Measurements from ENCODE around the gene FTCD. TPM values are rescaled to one million over a fixed set of nuclear protein-coding genes. Genes with fewer than 3 reads are reported as not detected.
"Not testable (repeated sequence)": the region's sequence is repeated elsewhere in the genome, so short reads cannot be mapped to it uniquely, and the experiment has no call there.

FTCD gene
- total RNA-seq, 4 donors from 2014 or later = not detected

DNA sequence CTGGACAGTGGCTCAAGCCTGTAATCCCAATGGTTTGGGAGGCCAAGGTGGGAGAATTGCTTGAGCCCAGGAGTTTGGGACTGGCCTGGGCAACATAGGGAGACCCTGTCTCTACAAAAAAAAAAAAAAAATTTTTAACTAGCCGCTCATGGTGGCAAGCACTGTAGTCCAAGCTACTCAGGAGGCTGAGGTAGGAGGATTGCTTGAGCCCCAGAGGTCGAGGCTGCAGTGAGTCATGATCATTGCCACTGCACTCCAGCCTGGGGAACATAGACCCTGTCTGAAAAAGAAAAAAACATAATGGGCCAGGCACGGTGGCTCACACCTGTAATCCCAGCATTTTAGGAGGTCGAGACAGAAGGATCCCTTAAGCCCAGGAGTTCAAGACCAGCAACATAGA lies 23.6 kb upstream of the FTCD start:
- Histone ChIP-seq H3K36me3 (no peaks in the 10 kb centered on the region), H3K27me3 (no peaks in the 10 kb centered on the region), H3K4me1 (peaks cover 9% of the 10 kb centered on the region), H3K4me3 (no peak overlapping the region), H3K9me3 (no peaks in the 10 kb centered on the region), H3K27ac (no peak overlapping the region)
- DNase-seq (ENCODE audit: low spot score in 2 of 2) = peak in 1 of 2 donors; percentile 38
- TF ChIP-seq, protein P1, sequence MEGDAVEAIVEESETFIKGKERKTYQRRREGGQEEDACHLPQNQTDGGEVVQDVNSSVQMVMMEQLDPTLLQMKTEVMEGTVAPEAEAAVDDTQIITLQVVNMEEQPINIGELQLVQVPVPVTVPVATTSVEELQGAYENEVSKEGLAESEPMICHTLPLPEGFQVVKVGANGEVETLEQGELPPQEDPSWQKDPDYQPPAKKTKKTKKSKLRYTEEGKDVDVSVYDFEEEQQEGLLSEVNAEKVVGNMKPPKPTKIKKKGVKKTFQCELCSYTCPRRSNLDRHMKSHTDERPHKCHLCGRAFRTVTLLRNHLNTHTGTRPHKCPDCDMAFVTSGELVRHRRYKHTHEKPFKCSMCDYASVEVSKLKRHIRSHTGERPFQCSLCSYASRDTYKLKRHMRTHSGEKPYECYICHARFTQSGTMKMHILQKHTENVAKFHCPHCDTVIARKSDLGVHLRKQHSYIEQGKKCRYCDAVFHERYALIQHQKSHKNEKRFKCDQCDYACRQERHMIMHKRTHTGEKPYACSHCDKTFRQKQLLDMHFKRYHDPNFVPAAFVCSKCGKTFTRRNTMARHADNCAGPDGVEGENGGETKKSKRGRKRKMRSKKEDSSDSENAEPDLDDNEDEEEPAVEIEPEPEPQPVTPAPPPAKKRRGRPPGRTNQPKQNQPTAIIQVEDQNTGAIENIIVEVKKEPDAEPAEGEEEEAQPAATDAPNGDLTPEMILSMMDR (IDR thresholded peaks at IDR 0.05) = no peak
- TF ChIP-seq POLR2AphosphoS5 (IDR thresholded peaks at IDR 0.05) = no peak
- 94% methylated on average over 4 of the region's 4 CpGs for WGBS

DNA sequence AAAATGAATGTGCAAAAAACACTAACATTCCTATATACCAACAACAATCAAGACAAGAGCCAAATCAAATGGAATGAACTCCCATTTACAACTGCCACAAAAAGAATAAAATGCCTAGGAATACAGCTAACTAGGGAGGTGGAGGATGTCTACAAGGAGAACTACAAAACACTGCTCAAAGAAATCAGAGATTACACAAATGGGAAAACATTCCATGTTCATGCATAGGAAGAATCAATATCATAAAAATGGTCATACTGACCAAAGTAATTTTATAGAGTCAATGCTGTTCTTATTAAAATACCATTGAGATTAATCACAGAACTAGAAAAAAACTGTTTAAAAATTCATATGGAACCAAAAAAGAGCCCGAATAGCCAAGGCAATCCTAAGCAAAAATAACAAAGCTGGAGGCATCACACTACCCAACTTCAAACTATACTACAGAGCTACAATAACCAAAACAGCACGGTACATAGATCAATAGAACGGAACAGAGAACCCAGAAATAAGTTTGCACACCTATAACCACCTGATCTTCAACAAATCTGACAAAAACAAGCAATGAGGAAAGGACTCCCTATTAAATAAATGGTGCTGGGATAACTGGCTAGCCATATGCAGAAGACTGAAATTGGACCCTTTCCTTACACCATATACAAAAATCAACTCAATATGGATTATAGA lies 21.2 kb upstream of the FTCD start:
- DNase-seq (ENCODE audit: low spot score in 2 of 2) = not testable (repeated sequence)

DNA sequence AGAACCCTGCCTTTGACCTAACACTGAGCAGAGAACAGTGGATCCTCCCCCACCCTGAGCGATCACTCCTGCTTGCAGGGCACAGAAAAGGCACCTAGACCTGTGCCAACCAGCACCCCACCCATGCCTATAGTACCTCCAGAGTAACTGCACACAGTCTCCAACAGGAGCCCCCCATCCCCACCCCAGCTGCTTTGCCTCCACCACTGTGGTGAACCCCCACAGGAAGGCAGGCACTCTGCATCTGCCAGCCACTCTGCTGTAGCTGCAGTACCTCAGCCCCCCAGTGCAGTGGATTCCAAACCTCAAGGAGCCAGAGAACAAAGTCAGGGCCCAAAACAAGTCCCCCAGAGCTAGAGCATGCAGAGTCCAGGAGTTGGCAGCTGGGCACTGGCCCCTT lies 18.2 kb upstream of the FTCD start:
- H3K4me3 ChIP-seq = no peak overlapping the region
- no peaks in the 10 kb centered on the region for H3K9me3 ChIP-seq
- no peaks in the 10 kb centered on the region for H3K27me3 ChIP-seq
- no peak overlapping the region for H3K27ac ChIP-seq
- WGBS = no CpG with 5 or more reads among the region's 1 CpG
- peak; percentile 51 to 57 for DNase-seq (ENCODE audit: low spot score in 2 of 2)
- TF ChIP-seq EP300 (IDR thresholded peaks at IDR 0.05) (no peak), POLR2AphosphoS5 (IDR thresholded peaks at IDR 0.05) (no peak), POLR2A (IDR thresholded peaks at IDR 0.05) (no peak)
- TF ChIP-seq, protein P1 (IDR thresholded peaks at IDR 0.05) = no peak
- no peaks in the 10 kb centered on the region for H3K36me3 ChIP-seq
- H3K4me1 ChIP-seq = no peaks in the 10 kb centered on the region

More for the DNA sequence above, 21.2 kb upstream of the FTCD start:
- H3K27me3 ChIP-seq, H3K27ac ChIP-seq, H3K4me1 ChIP-seq, H3K4me3 ChIP-seq, H3K9me3 ChIP-seq, H3K36me3 ChIP-seq: not testable (repeated sequence)
- WGBS = 87% methylated on average over 3 of the region's 3 CpGs

DNA sequence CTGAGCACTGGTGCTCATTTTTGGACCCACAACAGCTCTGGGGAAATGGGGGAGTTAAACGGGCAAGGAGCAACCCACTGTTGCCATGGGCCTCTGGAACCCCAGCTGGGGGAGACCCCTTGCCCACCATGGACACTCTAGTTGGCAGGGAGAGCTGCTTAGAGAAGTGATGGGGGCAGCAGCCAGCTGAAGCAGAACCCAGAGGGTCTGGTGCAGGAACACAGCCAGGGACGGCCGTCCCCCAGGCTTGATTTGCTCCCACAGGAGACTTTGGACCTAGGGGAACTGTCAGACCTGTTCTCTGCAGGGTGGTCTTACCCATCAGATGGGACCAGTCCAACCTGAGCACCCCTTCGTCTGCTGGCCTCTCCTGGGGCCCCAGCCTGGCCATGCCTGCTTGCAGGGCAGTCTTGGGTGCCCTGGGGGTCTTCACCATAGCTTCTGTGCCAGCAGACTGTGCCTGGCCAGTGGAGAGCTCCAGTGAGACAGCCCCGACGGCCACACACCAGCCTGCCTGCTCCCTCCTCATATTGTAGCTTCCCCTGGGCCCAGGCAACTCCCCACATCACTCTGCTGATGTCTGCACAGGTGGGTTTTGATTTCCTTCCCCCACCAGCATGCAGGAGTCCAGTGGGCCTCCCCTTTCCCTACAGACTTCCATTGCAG lies 17.6 kb upstream of the FTCD start:
- no peak overlapping the region for H3K27ac ChIP-seq
- H3K36me3 ChIP-seq = no peaks in the 10 kb centered on the region
- DNase-seq (ENCODE audit: low spot score in 2 of 2) = peak; percentile 44 to 50
- no peak overlapping the region for H3K4me3 ChIP-seq
- H3K9me3 ChIP-seq = no peaks in the 10 kb centered on the region
- TF ChIP-seq POLR2AphosphoS5 (IDR thresholded peaks at IDR 0.05) (no peak), POLR2A (IDR thresholded peaks at IDR 0.05) (no peak), EP300 (IDR thresholded peaks at IDR 0.05) (no peak)
- TF ChIP-seq, protein P1 (IDR thresholded peaks at IDR 0.05) = no peak
- no peaks in the 10 kb centered on the region for H3K4me1 ChIP-seq
- no peaks in the 10 kb centered on the region for H3K27me3 ChIP-seq
- WGBS = 79% methylated on average over 3 of the region's 6 CpGs

DNA sequence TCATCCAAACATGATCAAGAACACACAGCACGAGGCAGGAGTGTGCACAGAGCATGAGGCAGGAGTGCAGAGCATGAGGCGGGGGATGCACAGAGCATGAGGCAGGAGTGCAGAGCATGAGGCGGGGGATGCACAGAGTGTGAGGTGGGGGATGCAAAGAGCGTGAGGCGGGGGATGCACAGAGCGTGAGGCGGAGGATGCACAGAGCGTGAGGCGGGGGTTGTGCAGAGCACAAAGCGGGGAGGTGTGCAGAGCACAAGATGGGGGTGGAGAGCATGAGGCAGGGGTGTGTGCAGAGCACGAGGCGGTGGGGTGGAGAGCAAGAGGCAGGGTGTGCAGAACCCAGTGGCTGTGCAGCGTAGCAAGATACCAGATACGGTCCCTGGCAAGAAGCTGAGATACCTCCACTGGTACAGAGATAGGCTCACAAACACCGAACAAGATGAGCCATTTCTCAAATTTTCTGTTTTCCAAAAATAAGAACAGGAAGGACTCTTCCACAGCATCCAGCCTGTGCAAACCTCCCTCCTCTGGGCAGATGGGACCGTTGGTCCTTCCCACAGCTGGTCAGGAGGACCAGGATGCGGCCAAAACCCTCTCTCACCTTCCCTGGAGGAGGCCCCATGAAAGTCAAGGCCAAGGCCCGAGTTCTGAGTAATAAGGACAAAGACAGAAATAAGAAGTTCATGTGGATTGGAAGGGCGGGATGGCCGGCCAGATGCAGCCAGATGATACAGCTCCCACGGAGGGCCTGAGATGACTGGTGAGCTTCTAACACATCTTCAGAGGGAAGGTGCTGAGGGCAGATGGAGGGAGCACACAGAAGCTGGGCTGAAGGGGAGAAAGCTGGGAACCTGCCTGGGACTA lies 16.9 kb upstream of the FTCD start:
- peak; percentile 27 to 59 for DNase-seq (ENCODE audit: low spot score in 2 of 2)
- no peaks in the 10 kb centered on the region for H3K4me1 ChIP-seq
- H3K9me3 ChIP-seq = no peaks in the 10 kb centered on the region
- no peak overlapping the region for H3K27ac ChIP-seq
- TF ChIP-seq EP300 (IDR thresholded peaks at IDR 0.05) = no peak
- no peak for TF ChIP-seq POLR2AphosphoS5 (IDR thresholded peaks at IDR 0.05)
- TF ChIP-seq, protein P1 (IDR thresholded peaks at IDR 0.05) = no peak
- no peaks in the 10 kb centered on the region for H3K36me3 ChIP-seq
- H3K4me3 ChIP-seq = no peak overlapping the region
- 85% methylated on average over 20 of the region's 21 CpGs for WGBS
- no peaks in the 10 kb centered on the region for H3K27me3 ChIP-seq

All from suprapubic skin (tissue), 4 donors.